Stomach (tissue), 4 donors: ENCODE measurements around the gene QSER1.

Experiments used
- EP300 ChIP-seq: sonication (generic); formaldehyde crosslinking; IDR thresholded peaks from one replicate; pipeline ENCODE4 v1.6.1; 2017; ENCODE audit warnings: antibody characterized with exemption
- POLR2A ChIP-seq, 4 donors: fragments of 450-650 bp; IDR thresholded peaks; one replicate each; pipeline ENCODE4 v1.6.1; 2016; ENCODE audit warnings: antibody characterized with exemption in 4 of 4, control low read depth in 2 of 4, mild to moderate bottlenecking in 1 of 4, moderate library complexity in 1 of 4
- POLR2AphosphoS5 ChIP-seq, 3 donors: sonication (generic); formaldehyde crosslinking; IDR thresholded peaks; one replicate each; pipeline ENCODE4 v1.6.1; 2016; ENCODE audit warnings: antibody characterized with exemption in 3 of 3
- TF ChIP-seq, protein P1 (sequence below), 7 experiments: fragments of 450-650 bp in 4 of 7; fragments of 200-600 bp in 3 of 7; sonication (generic) in 3 of 7; IDR thresholded peaks; one replicate each; pipeline ENCODE4 v1.5.1; 2016 to 2019; ENCODE audit warnings: antibody characterized with exemption in 7 of 7, control low read depth in 2 of 7, mild to moderate bottlenecking in 1 of 7

GRCh38 chr11:32939046-32939445 lies 46.4 kb downstream of the QSER1 start:
- TF ChIP-seq, protein P1, sequence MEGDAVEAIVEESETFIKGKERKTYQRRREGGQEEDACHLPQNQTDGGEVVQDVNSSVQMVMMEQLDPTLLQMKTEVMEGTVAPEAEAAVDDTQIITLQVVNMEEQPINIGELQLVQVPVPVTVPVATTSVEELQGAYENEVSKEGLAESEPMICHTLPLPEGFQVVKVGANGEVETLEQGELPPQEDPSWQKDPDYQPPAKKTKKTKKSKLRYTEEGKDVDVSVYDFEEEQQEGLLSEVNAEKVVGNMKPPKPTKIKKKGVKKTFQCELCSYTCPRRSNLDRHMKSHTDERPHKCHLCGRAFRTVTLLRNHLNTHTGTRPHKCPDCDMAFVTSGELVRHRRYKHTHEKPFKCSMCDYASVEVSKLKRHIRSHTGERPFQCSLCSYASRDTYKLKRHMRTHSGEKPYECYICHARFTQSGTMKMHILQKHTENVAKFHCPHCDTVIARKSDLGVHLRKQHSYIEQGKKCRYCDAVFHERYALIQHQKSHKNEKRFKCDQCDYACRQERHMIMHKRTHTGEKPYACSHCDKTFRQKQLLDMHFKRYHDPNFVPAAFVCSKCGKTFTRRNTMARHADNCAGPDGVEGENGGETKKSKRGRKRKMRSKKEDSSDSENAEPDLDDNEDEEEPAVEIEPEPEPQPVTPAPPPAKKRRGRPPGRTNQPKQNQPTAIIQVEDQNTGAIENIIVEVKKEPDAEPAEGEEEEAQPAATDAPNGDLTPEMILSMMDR (IDR thresholded peaks at IDR 0.05) = no peak
- TF ChIP-seq POLR2AphosphoS5 (IDR thresholded peaks at IDR 0.05) = no peak
- no peak for TF ChIP-seq POLR2A (IDR thresholded peaks at IDR 0.05)
- no peak for TF ChIP-seq EP300
